ENCODE results near the gene TIMM10B.

The TIMM10B gene

GRCh38 chr11:6448574-6448973 is 32.7 kb upstream of the TIMM10B start:
- no peak overlapping the region for H2AFZ ChIP-seq (ENCODE audit: low read length)
- H3K27me3 ChIP-seq (replicated peaks; ENCODE audit: insufficient read depth, low read length): no peaks in the 10 kb centered on the region
- no peaks in the 10 kb centered on the region for H3K79me2 ChIP-seq (ENCODE audit: low read length)
- DNase-seq: no peak
- H3K4me2 ChIP-seq (ENCODE audit: low read depth, low read length): no peak overlapping the region
- H3K36me3 ChIP-seq (replicated peaks; ENCODE audit: insufficient read depth, low read length): no peaks in the 10 kb centered on the region
- no peaks in the 10 kb centered on the region for H3K9me2 ChIP-seq (replicated peaks; ENCODE audit: insufficient read depth, low read length)
- TF ChIP-seq EZH2phosphoT487 (IDR thresholded peaks at IDR 0.05; ENCODE audit: low read length) (no peak), CTCF (IDR thresholded peaks at IDR 0.05; ENCODE audit: low read length) (no peak), EZH2 (optimal IDR thresholded peaks at IDR 0.05; ENCODE audit: low read depth, low read length) (no peak)
- H4K20me1 ChIP-seq (ENCODE audit: insufficient read depth, low read length): no peaks in the 10 kb centered on the region
- no peak overlapping the region for H3K4me3 ChIP-seq (ENCODE audit: low read length)
- no peaks in the 10 kb centered on the region for H3K4me1 ChIP-seq (ENCODE audit: low read length)
- H3K9me3 ChIP-seq (replicated peaks; ENCODE audit: insufficient read depth, low read length): no peaks in the 10 kb centered on the region
- H3F3A ChIP-seq (ENCODE audit: insufficient read depth, low read length): no peaks in the 10 kb centered on the region
- no peak overlapping the region for H3K9ac ChIP-seq (ENCODE audit: low read length)
- H3K27ac ChIP-seq (ENCODE audit: low read length): no peak overlapping the region

- H2AFZ ChIP-seq (ENCODE audit: low read length): no peak overlapping the region
- DNase-seq: no peak
- H3K36me3 ChIP-seq (replicated peaks; ENCODE audit: insufficient read depth, low read length): no peaks in the 10 kb centered on the region
- 0 out of 2 replicates have a peak, but pooled peaks cover 5% of the 10 kb centered on the region for H3K4me1 ChIP-seq (ENCODE audit: low read length)
- no peaks in the 10 kb centered on the region for H3F3A ChIP-seq (ENCODE audit: insufficient read depth, low read length)
- H3K9me2 ChIP-seq (replicated peaks; ENCODE audit: insufficient read depth, low read length): no peaks in the 10 kb centered on the region
- H4K20me1 ChIP-seq (ENCODE audit: insufficient read depth, low read length): no peaks in the 10 kb centered on the region
- no peaks in the 10 kb centered on the region for H3K9me3 ChIP-seq (replicated peaks; ENCODE audit: insufficient read depth, low read length)
- no peak overlapping the region for H3K27ac ChIP-seq (ENCODE audit: low read length)
- H3K79me2 ChIP-seq (ENCODE audit: low read length): no peaks in the 10 kb centered on the region
- TF ChIP-seq CTCF (IDR thresholded peaks at IDR 0.05; ENCODE audit: low read length) (no peak), EZH2phosphoT487 (IDR thresholded peaks at IDR 0.05; ENCODE audit: low read length) (no peak), EZH2 (optimal IDR thresholded peaks at IDR 0.05; ENCODE audit: low read depth, low read length) (no peak)
- no peak overlapping the region for H3K4me3 ChIP-seq (ENCODE audit: low read length)
- H3K4me2 ChIP-seq (ENCODE audit: low read depth, low read length): no peak overlapping the region
- H3K27me3 ChIP-seq (replicated peaks; ENCODE audit: insufficient read depth, low read length): no peaks in the 10 kb centered on the region
- no peak overlapping the region for H3K9ac ChIP-seq (ENCODE audit: low read length)
These were observed 29.1 kb upstream of the TIMM10B start for GRCh38 chr11:6452219-6452618.

- Histone ChIP-seq H3K79me2 (ENCODE audit: low read length) (no peaks in the 10 kb centered on the region), H3K4me1 (ENCODE audit: low read length) (0 out of 2 replicates have a peak, but pooled peaks cover 5% of the 10 kb centered on the region), H2AFZ (ENCODE audit: low read length) (no peak overlapping the region), H3K9me3 (replicated peaks; ENCODE audit: insufficient read depth, low read length) (no peaks in the 10 kb centered on the region), H3K9ac (ENCODE audit: low read length) (no peak overlapping the region), H3K4me3 (ENCODE audit: low read length) (no peak overlapping the region), H3F3A (ENCODE audit: insufficient read depth, low read length) (no peaks in the 10 kb centered on the region), H3K9me2 (replicated peaks; ENCODE audit: insufficient read depth, low read length) (no peaks in the 10 kb centered on the region), H3K36me3 (replicated peaks; ENCODE audit: insufficient read depth, low read length) (no peaks in the 10 kb centered on the region), H3K27ac (ENCODE audit: low read length) (no peak overlapping the region), H3K4me2 (ENCODE audit: low read depth, low read length) (no peak overlapping the region), H3K27me3 (replicated peaks; ENCODE audit: insufficient read depth, low read length) (no peaks in the 10 kb centered on the region), H4K20me1 (ENCODE audit: insufficient read depth, low read length) (no peaks in the 10 kb centered on the region)
- DNase-seq: no peak
- TF ChIP-seq EZH2 (optimal IDR thresholded peaks at IDR 0.05; ENCODE audit: low read depth, low read length) (no peak), CTCF (IDR thresholded peaks at IDR 0.05; ENCODE audit: low read length) (no peak), EZH2phosphoT487 (IDR thresholded peaks at IDR 0.05; ENCODE audit: low read length) (no peak)
These were observed 28.1 kb upstream of the TIMM10B start for GRCh38 chr11:6453152-6453551.

All from MM.1S (cell line).